Measurements from ENCODE around the gene KAT7.
A peak's percentile ranks its signal among the peaks of the same experiment; 100 is the strongest.

The KAT7 gene

GRCh38 chr17:49874911-49875310 lies 86.4 kb downstream of the KAT7 start:
- no peak for DNase-seq

GRCh38 chr17:49875685-49876084 lies 87.2 kb downstream of the KAT7 start:
- DNase-seq = no peak

- DNase-seq = no peak
These were observed 90.7 kb downstream of the KAT7 start for GRCh38 chr17:49878931-49879904.

- DNase-seq = peak; percentile 81
These were observed 92.0 kb downstream of the KAT7 start for GRCh38 chr17:49880291-49881053.

- no peak for DNase-seq
These were observed 92.5 kb downstream of the KAT7 start for GRCh38 chr17:49881054-49881402.

- DNase-seq = no peak
These were observed 94.0 kb downstream of the KAT7 start for GRCh38 chr17:49882434-49882833.

All from activated CD4-positive, CD25-positive, alpha-beta regulatory T cell treated with anti-CD3 and anti-CD28 coated beads, Interleukin-2, amount 50 U/mL, for 72 hours (primary cell).